BE2C (cell line): Measurements from ENCODE around the gene NOVA1.

Source experiments
- DNase-seq: peaks from one replicate; pipeline ENCODE4 v3.0.0-alpha.2; 2020
- H3K27me3 ChIP-seq: fragments of 250-450 bp; sonication (Bioruptor Pico); 2 replicates; pipeline ENCODE4 v1.5.1; 2020; ENCODE audit warnings: mild to moderate bottlenecking
- H3K36me3 ChIP-seq: fragments of 250-450 bp; sonication (Bioruptor Pico); 2 replicates; pipeline ENCODE4 v1.5.1; 2020; ENCODE audit warnings: mild to moderate bottlenecking
- H3K4me1 ChIP-seq: fragments of 250-450 bp; sonication (Bioruptor Pico); 2 replicates; pipeline ENCODE4 v1.5.1; 2020
- H3K4me3 ChIP-seq: 2 replicates; pipeline ENCODE4 v1.5.1; 2011; ENCODE audit warnings: low read depth, low read length
- H3K9me3 ChIP-seq: fragments of 250-450 bp; sonication (Bioruptor Pico); 2 replicates; pipeline ENCODE4 v1.5.1; 2020
- CTCF ChIP-seq: IDR thresholded peaks from 2 replicates; pipeline ENCODE4 v1.5.1; 2012; ENCODE audit warnings: mild to moderate bottlenecking, low read depth, low read length

NOVA1 gene

GRCh38 chr14:26404927-26405326, 192.9 kb downstream of the NOVA1 start:
- Histone ChIP-seq H3K27me3 (no peaks in the 10 kb centered on the region), H3K4me1 (no peaks in the 10 kb centered on the region), H3K9me3 (no peaks in the 10 kb centered on the region), H3K36me3 (no peaks in the 10 kb centered on the region), H3K4me3 (no peak overlapping the region)
- no peak for DNase-seq
- TF ChIP-seq CTCF, result no peak

GRCh38 chr14:26403760-26404159, 194.1 kb downstream of the NOVA1 start:
- no peak overlapping the region for H3K4me3 ChIP-seq
- H3K36me3 ChIP-seq, result no peaks in the 10 kb centered on the region
- no peaks in the 10 kb centered on the region for H3K27me3 ChIP-seq
- TF ChIP-seq CTCF, result no peak
- H3K4me1 ChIP-seq, result no peaks in the 10 kb centered on the region
- DNase-seq, result no peak
- no peaks in the 10 kb centered on the region for H3K9me3 ChIP-seq

- H3K9me3 ChIP-seq, result no peaks in the 10 kb centered on the region
- no peak for TF ChIP-seq CTCF
- H3K36me3 ChIP-seq, result no peaks in the 10 kb centered on the region
- H3K4me1 ChIP-seq, result no peaks in the 10 kb centered on the region
- H3K4me3 ChIP-seq, result no peak overlapping the region
- no peak for DNase-seq
- H3K27me3 ChIP-seq, result no peaks in the 10 kb centered on the region
Measured at GRCh38 chr14:26402126-26402525, 195.7 kb downstream of the NOVA1 start.

- Histone ChIP-seq H3K36me3 (no peaks in the 10 kb centered on the region), H3K4me3 (no peak overlapping the region), H3K4me1 (no peaks in the 10 kb centered on the region), H3K9me3 (no peaks in the 10 kb centered on the region), H3K27me3 (no peaks in the 10 kb centered on the region)
- DNase-seq, result no peak
- no peak for TF ChIP-seq CTCF
Measured at GRCh38 chr14:26401179-26401968, 196.5 kb downstream of the NOVA1 start.

GRCh38 chr14:26400373-26400772, 197.5 kb downstream of the NOVA1 start:
- Histone ChIP-seq H3K4me3 (no peak overlapping the region), H3K4me1 (no peaks in the 10 kb centered on the region), H3K36me3 (no peaks in the 10 kb centered on the region), H3K9me3 (no peaks in the 10 kb centered on the region), H3K27me3 (no peaks in the 10 kb centered on the region)
- TF ChIP-seq CTCF, result no peak
- no peak for DNase-seq

- H3K4me1 ChIP-seq, result no peaks in the 10 kb centered on the region
- H3K4me3 ChIP-seq, result no peak overlapping the region
- no peak for DNase-seq
- H3K9me3 ChIP-seq, result no peaks in the 10 kb centered on the region
- TF ChIP-seq CTCF, result no peak
- H3K36me3 ChIP-seq, result no peaks in the 10 kb centered on the region
- H3K27me3 ChIP-seq, result no peaks in the 10 kb centered on the region
Measured at GRCh38 chr14:26398616-26399015, 199.2 kb downstream of the NOVA1 start.
